HEK293 (cell line): ENCODE measurements around the gene C2orf74.

ENCODE experiments used
- CTCF ChIA-PET: fragments of 350-600 bp; formaldehyde crosslinking; extraction: SDS; loops from one replicate; lab custom pipeline; 2021; ENCODE audit warnings: antibody characterized with exemption; lab: Yijun Ruan, JAX
- POLR2A ChIA-PET: fragments of 300-600 bp; formaldehyde crosslinking; extraction: SDS; loops from one replicate; lab custom pipeline; 2020; ENCODE audit warnings: antibody characterized with exemption, inconsistent platforms; lab: Yijun Ruan, JAX
- H3K27ac ChIP-seq: fragments of 200-500 bp; sonication (Bioruptor generic); 2 replicates; pipeline ENCODE4 v1.5.1; 2014; ENCODE audit warnings: low read depth, low read length, control low read depth, inconsistent platforms; ENCODE audit errors: extremely low read depth
- H3K36me3 ChIP-seq, 2 experiments: fragments of 200-500 bp in 1 of 2; sonication (Bioruptor generic) in 1 of 2; 1 replicate in 1 of 2; 2 replicates in 1 of 2; pipeline ENCODE4 v1.5.1; 2014 to 2017; ENCODE audit warnings: inconsistent platforms in 2 of 2, low read length in 2 of 2; ENCODE audit not compliant: control insufficient read depth in 2 of 2, insufficient read depth in 1 of 2
- H3K4me1 ChIP-seq: fragments of 200-500 bp; sonication (Bioruptor generic); 2 replicates; pipeline ENCODE4 v1.5.1; 2014; ENCODE audit warnings: mild to moderate bottlenecking, low read length, inconsistent platforms; ENCODE audit not compliant: control insufficient read depth, insufficient read depth
- H3K4me3 ChIP-seq: 2 replicates; pipeline ENCODE4 v1.5.1; 2011; ENCODE audit warnings: low read depth, mild to moderate bottlenecking, control low read depth, low read length, moderate library complexity
- H3K9me3 ChIP-seq: fragments of 200-500 bp; sonication (Bioruptor generic); 2 replicates; pipeline ENCODE4 v1.5.1; 2014; ENCODE audit warnings: low read depth, low read length, inconsistent platforms; ENCODE audit not compliant: control insufficient read depth, insufficient read depth
- EGR2 ChIP-seq: fragments of 450-650 bp; formaldehyde crosslinking; IDR thresholded peaks from 2 replicates; pipeline ENCODE4 v1.5.1; 2016; ENCODE audit warnings: low read depth, missing biosample characterization, missing genetic modification characterization
- HOXA7 ChIP-seq: sonication (generic); formaldehyde crosslinking; IDR thresholded peaks from 2 replicates; pipeline ENCODE4 v1.8.1; 2022; ENCODE audit warnings: missing genetic modification reagents, borderline replicate concordance
- KLF1 ChIP-seq: fragments of 450-650 bp; formaldehyde crosslinking; IDR thresholded peaks from 2 replicates; pipeline ENCODE4 v1.5.1; 2016; ENCODE audit warnings: missing biosample characterization, missing genetic modification characterization
- KLF16 ChIP-seq: fragments of 450-650 bp; formaldehyde crosslinking; IDR thresholded peaks from 2 replicates; pipeline ENCODE4 v1.5.1; 2017; ENCODE audit warnings: missing biosample characterization, missing genetic modification characterization
- PRDM1 ChIP-seq: fragments of 450-650 bp; formaldehyde crosslinking; IDR thresholded peaks from 2 replicates; pipeline ENCODE4; 2016; ENCODE audit warnings: missing biosample characterization, missing genetic modification characterization
- TSHZ1 ChIP-seq: fragments of 450-650 bp; formaldehyde crosslinking; IDR thresholded peaks from 2 replicates; pipeline ENCODE4 v1.5.1; 2016; ENCODE audit warnings: missing biosample characterization, missing genetic modification characterization, borderline replicate concordance
- ZBTB1 ChIP-seq: fragments of 450-650 bp; formaldehyde crosslinking; IDR thresholded peaks from 2 replicates; pipeline ENCODE4 v1.5.1; 2016; ENCODE audit warnings: missing biosample characterization, missing genetic modification characterization
- ZFP69B ChIP-seq: fragments of 450-650 bp; formaldehyde crosslinking; IDR thresholded peaks from 2 replicates; pipeline ENCODE4 v1.5.1; 2016; ENCODE audit warnings: missing biosample characterization, missing genetic modification characterization
- ZNF133 ChIP-seq: fragments of 450-650 bp; formaldehyde crosslinking; IDR thresholded peaks from 2 replicates; pipeline ENCODE4 v1.5.1; 2016; ENCODE audit warnings: missing biosample characterization, missing genetic modification characterization
- ZNF146 ChIP-seq: fragments of 450-650 bp; formaldehyde crosslinking; IDR thresholded peaks from 2 replicates; pipeline ENCODE4 v1.5.1; 2016; ENCODE audit warnings: missing biosample characterization, missing genetic modification characterization
- ZNF155 ChIP-seq: fragments of 450-650 bp; formaldehyde crosslinking; IDR thresholded peaks from 2 replicates; pipeline ENCODE4 v1.5.1; 2016; ENCODE audit warnings: missing biosample characterization, missing genetic modification characterization
- ZNF23 ChIP-seq: fragments of 450-650 bp; formaldehyde crosslinking; IDR thresholded peaks from 2 replicates; pipeline ENCODE4 v1.5.1; 2016; ENCODE audit warnings: missing biosample characterization, missing genetic modification characterization, borderline replicate concordance
- ZNF239 ChIP-seq: fragments of 450-650 bp; formaldehyde crosslinking; IDR thresholded peaks from 2 replicates; pipeline ENCODE4 v1.5.1; 2016; ENCODE audit warnings: missing biosample characterization, missing genetic modification characterization
- ZNF302 ChIP-seq: fragments of 450-650 bp; formaldehyde crosslinking; IDR thresholded peaks from 2 replicates; pipeline ENCODE4 v1.5.1; 2016; ENCODE audit warnings: missing biosample characterization, missing genetic modification characterization, low read depth
- ZNF311 ChIP-seq: fragments of 450-650 bp; formaldehyde crosslinking; IDR thresholded peaks from 2 replicates; pipeline ENCODE4 v1.5.1; 2017; ENCODE audit warnings: missing biosample characterization, missing genetic modification characterization, borderline replicate concordance
- ZNF426 ChIP-seq: fragments of 450-650 bp; formaldehyde crosslinking; IDR thresholded peaks from 2 replicates; pipeline ENCODE4 v1.5.1; 2017; ENCODE audit warnings: missing biosample characterization, missing genetic modification characterization, mild to moderate bottlenecking, inconsistent platforms, moderate library complexity
- ZNF514 ChIP-seq: fragments of 450-650 bp; formaldehyde crosslinking; IDR thresholded peaks from 2 replicates; pipeline ENCODE4 v1.5.1; 2016; ENCODE audit warnings: missing biosample characterization, missing genetic modification characterization
- ZNF544 ChIP-seq: fragments of 450-650 bp; formaldehyde crosslinking; IDR thresholded peaks from 2 replicates; pipeline ENCODE4 v1.5.0; 2017; ENCODE audit warnings: missing biosample characterization, missing genetic modification characterization
- ZNF549 ChIP-seq: fragments of 450-650 bp; IDR thresholded peaks from 2 replicates; pipeline ENCODE4 v1.5.1; 2018; ENCODE audit warnings: missing biosample characterization, missing genetic modification characterization, mild to moderate bottlenecking, inconsistent platforms, moderate library complexity
- ZNF792 ChIP-seq: fragments of 450-650 bp; formaldehyde crosslinking; IDR thresholded peaks from 2 replicates; pipeline ENCODE4 v1.5.1; 2016; ENCODE audit warnings: missing biosample characterization, missing genetic modification characterization
- TF ChIP-seq, protein P1 (sequence below): fragments of 450-650 bp; formaldehyde crosslinking; IDR thresholded peaks from 2 replicates; pipeline ENCODE4 v1.5.1; 2017; ENCODE audit warnings: missing biosample characterization, missing genetic modification characterization
- TF ChIP-seq, protein P2 (sequence below): fragments of 450-650 bp; formaldehyde crosslinking; IDR thresholded peaks from 2 replicates; pipeline ENCODE4 v1.5.1; 2016; ENCODE audit warnings: missing biosample characterization, missing genetic modification characterization

The C2orf74 gene

DNA sequence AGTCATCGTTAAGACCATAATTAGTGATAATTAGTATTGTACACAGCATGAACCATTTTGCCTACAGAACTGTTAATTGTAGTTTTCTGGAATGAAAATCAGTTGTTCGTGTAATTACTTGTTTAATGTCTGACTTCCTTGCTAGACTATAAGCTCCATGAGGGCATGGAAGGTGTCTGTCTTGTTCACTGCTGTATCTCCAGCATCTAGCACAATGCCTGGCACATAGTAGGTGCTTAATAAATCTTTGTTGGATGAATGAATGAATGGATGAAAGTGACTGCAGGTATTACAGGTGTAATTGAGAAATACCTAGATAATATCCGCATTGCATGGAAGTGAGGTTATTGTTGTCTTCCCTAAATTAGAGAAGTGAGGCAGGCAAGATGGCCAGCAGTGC lies 21.8 kb downstream of the C2orf74 start:
- POLR2A ChIA-PET, result interaction anchor here (1.0 kb wide), 1 partner anchor 117 kb away, joined by 3 read pairs; no protein-coding TSS in a partner anchor
- Histone ChIP-seq H3K9me3 (no peaks in the 10 kb centered on the region), H3K4me3 (no peak overlapping the region), H3K27ac (no peak overlapping the region), H3K4me1 (no peaks in the 10 kb centered on the region), H3K36me3 (peaks cover 44 to 98% of the 10 kb centered on the region in 2 experiments)
- CTCF ChIA-PET, result interaction anchor here (0.5 kb wide), 1 partner anchor 79 kb away, joined by 3 read pairs; no protein-coding TSS in a partner anchor
- TF ChIP-seq ZBTB1 (tag by site-specific recombination) (no peak), ZNF792 (tag by site-specific recombination) (no peak), ZNF426 (tag by site-specific recombination) (no peak), ZNF311 (no peak), ZNF239 (no peak), ZNF549 (tag by site-specific recombination) (no peak), ZNF146 (tag by site-specific recombination) (no peak)

DNA sequence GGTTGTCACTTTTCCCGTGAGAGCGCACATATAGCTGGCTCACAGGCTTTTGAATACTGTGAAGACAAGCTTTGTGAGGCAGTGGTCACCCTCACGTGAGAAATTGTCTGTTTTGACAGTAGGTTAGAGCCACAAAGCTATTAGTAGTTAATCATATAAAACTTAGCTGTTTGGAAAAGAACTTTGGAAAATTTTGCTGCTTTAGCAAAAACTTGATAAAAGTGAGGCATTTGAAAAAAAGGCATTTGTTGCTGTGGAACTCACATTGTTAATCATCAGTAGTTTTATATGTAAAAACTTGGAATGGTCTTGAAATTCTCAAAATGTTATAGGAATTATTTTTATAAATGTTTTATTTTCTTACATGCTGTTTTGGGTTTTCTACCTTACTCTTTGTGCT lies 22.3 kb downstream of the C2orf74 start:
- CTCF ChIA-PET, result interaction anchor here (0.5 kb wide), 1 partner anchor 78 kb away, joined by 3 read pairs; no protein-coding TSS in a partner anchor

DNA sequence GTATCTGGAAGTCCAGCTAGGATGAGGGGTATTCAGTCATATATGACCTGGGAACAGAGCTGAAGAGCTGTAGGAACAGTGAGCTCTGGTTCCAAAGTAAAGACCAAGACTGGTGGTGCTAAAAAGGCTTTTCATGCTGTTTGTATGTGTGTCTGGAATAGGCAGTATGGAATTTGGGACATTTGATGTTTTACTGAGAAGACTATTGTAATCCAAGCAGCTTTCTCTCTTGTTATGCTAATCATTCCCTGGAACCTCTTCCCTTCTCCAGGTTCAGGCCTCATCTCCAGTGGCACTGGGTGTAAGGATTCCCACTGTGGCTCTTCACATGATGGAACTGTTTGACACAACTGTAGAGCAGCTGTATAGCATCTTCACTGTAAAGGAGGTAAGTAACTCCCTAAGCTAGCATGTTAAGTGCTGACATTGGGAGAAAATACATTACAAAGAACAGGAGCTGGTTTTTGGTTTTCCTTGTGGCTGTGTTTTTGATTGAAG lies 23.3 kb downstream of the C2orf74 start:
- H3K4me1 ChIP-seq, result no peaks in the 10 kb centered on the region
- ChIA-PET POLR2A (no interaction called here), CTCF (no interaction called here)
- no peak overlapping the region for H3K27ac ChIP-seq
- H3K4me3 ChIP-seq, result no peak overlapping the region
- H3K9me3 ChIP-seq, result no peaks in the 10 kb centered on the region
- H3K36me3 ChIP-seq, result peaks cover 44 to 99% of the 10 kb centered on the region in 2 experiments
- TF ChIP-seq KLF16 (tag by site-specific recombination), result no peak
- TF ChIP-seq ZNF302 (tag by site-specific recombination), result no peak
- TF ChIP-seq, protein P1, sequence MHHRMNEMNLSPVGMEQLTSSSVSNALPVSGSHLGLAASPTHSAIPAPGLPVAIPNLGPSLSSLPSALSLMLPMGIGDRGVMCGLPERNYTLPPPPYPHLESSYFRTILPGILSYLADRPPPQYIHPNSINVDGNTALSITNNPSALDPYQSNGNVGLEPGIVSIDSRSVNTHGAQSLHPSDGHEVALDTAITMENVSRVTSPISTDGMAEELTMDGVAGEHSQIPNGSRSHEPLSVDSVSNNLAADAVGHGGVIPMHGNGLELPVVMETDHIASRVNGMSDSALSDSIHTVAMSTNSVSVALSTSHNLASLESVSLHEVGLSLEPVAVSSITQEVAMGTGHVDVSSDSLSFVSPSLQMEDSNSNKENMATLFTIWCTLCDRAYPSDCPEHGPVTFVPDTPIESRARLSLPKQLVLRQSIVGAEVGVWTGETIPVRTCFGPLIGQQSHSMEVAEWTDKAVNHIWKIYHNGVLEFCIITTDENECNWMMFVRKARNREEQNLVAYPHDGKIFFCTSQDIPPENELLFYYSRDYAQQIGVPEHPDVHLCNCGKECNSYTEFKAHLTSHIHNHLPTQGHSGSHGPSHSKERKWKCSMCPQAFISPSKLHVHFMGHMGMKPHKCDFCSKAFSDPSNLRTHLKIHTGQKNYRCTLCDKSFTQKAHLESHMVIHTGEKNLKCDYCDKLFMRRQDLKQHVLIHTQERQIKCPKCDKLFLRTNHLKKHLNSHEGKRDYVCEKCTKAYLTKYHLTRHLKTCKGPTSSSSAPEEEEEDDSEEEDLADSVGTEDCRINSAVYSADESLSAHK (tag by site-specific recombination), result no peak
- TF ChIP-seq HOXA7 (CRISPR knock-in tag), result no peak
- TF ChIP-seq ZFP69B (tag by site-specific recombination), result no peak
- TF ChIP-seq, protein P2, sequence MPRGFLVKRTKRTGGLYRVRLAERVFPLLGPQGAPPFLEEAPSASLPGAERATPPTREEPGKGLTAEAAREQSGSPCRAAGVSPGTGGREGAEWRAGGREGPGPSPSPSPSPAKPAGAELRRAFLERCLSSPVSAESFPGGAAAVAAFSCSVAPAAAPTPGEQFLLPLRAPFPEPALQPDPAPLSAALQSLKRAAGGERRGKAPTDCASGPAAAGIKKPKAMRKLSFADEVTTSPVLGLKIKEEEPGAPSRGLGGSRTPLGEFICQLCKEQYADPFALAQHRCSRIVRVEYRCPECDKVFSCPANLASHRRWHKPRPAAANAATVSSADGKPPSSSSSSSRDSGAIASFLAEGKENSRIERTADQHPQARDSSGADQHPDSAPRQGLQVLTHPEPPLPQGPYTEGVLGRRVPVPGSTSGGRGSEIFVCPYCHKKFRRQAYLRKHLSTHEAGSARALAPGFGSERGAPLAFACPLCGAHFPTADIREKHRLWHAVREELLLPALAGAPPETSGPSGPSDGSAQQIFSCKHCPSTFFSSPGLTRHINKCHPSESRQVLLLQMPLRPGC (tag by site-specific recombination), result no peak
- no peak for TF ChIP-seq ZNF514
- TF ChIP-seq TSHZ1 (tag by site-specific recombination), result no peak
- no peak for TF ChIP-seq ZNF311

More for the DNA sequence above, 22.3 kb downstream of the C2orf74 start:
- Histone ChIP-seq H3K27ac (no peak overlapping the region), H3K9me3 (no peaks in the 10 kb centered on the region), H3K36me3 (peaks cover 44 to 99% of the 10 kb centered on the region in 2 experiments), H3K4me3 (no peak overlapping the region), H3K4me1 (no peaks in the 10 kb centered on the region)
- POLR2A ChIA-PET, result interaction anchor here (1.0 kb wide), 1 partner anchor 118 kb away, joined by 3 read pairs; no protein-coding TSS in a partner anchor
- TF ChIP-seq ZNF23 (tag by site-specific recombination) (no peak), ZNF544 (tag by site-specific recombination) (no peak), ZNF133 (no peak), PRDM1 (tag by site-specific recombination) (no peak), ZFP69B (tag by site-specific recombination) (no peak), EGR2 (tag by site-specific recombination) (no peak), ZNF155 (no peak), KLF1 (tag by site-specific recombination) (no peak)
